ENCODE results near the gene CDH4.

DNA sequence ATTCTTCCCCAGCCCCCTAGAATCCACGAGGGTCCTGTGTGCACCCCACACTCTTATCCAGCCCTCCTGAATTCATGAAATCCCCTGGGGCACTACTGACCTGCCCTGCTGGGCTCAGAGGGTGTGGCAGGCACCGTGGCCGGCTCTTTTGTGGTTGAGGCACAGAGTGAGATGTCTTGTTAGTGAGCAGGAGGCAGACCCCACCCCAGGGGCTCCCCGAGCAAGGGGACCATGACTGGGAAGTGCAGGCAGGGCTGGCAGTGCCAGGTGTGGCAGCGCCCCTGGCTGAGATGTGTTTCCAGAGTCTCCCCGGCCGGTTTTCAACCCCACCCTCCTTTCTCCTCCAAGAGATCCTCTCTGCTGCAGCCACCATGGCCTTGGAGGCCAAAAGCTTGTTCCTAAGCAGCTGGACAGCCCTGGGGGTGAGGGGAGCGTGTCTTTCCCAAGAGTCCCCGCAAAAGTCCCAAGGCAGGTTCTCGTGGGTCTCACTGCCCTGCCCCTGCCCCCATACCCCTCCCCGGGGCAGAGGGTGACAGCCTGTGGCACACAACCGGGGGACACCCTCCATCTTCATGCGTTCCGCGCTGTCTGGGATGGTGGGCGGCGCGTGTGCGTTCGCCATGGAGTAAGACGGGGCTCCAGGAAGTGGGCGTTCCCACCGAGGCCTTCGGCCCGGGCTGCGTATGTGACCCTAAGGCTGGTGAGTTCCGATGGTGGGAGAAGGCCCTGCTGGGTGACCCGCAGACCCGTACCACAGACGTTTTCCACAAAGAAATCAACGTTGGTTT lies 604.8 kb downstream of the CDH4 start:
- TF ChIP-seq, protein P1, sequence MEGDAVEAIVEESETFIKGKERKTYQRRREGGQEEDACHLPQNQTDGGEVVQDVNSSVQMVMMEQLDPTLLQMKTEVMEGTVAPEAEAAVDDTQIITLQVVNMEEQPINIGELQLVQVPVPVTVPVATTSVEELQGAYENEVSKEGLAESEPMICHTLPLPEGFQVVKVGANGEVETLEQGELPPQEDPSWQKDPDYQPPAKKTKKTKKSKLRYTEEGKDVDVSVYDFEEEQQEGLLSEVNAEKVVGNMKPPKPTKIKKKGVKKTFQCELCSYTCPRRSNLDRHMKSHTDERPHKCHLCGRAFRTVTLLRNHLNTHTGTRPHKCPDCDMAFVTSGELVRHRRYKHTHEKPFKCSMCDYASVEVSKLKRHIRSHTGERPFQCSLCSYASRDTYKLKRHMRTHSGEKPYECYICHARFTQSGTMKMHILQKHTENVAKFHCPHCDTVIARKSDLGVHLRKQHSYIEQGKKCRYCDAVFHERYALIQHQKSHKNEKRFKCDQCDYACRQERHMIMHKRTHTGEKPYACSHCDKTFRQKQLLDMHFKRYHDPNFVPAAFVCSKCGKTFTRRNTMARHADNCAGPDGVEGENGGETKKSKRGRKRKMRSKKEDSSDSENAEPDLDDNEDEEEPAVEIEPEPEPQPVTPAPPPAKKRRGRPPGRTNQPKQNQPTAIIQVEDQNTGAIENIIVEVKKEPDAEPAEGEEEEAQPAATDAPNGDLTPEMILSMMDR (IDR thresholded peaks at IDR 0.05; ENCODE audit: control extremely low read depth in 1 of 3, insufficient read depth in 1 of 3, low read depth in 1 of 3, low read length in 3 of 3): no peak
- TF ChIP-seq EZH2 (IDR thresholded peaks at IDR 0.05; ENCODE audit: low read depth, low read length, severe bottlenecking): no peak
- no peak for TF ChIP-seq HDAC6 (IDR thresholded peaks at IDR 0.05; ENCODE audit: low read depth, low read length)
- TF ChIP-seq ZNF274 (IDR thresholded peaks at IDR 0.05; ENCODE audit: borderline replicate concordance, extremely low read depth, low read length): no peak
- no peak for TF ChIP-seq EP300 (IDR thresholded peaks at IDR 0.05; ENCODE audit: borderline replicate concordance in 1 of 2, low read depth in 2 of 2, low read length in 2 of 2)
- TF ChIP-seq RBBP5 (IDR thresholded peaks at IDR 0.05; ENCODE audit: borderline replicate concordance, low read depth, low read length): no peak
- no peak for TF ChIP-seq EGR1 (IDR thresholded peaks at IDR 0.05; ENCODE audit: borderline replicate concordance, low read depth, low read length)
- no peak for TF ChIP-seq JUN (IDR thresholded peaks at IDR 0.05; ENCODE audit: low read depth, low read length)
- no peak for TF ChIP-seq CBX8 (IDR thresholded peaks at IDR 0.05; ENCODE audit: borderline replicate concordance, low read depth, low read length)
- TF ChIP-seq, protein P2, sequence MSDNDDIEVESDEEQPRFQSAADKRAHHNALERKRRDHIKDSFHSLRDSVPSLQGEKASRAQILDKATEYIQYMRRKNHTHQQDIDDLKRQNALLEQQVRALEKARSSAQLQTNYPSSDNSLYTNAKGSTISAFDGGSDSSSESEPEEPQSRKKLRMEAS (IDR thresholded peaks at IDR 0.05): no peak
- TF ChIP-seq SRF (IDR thresholded peaks at IDR 0.05; ENCODE audit: low read depth, low read length): no peak
- TF ChIP-seq POLR2AphosphoS5 (IDR thresholded peaks at IDR 0.05; ENCODE audit: low read depth, low read length): no peak
- TF ChIP-seq SP4 (IDR thresholded peaks at IDR 0.05; ENCODE audit: low read length): no peak

Measured in H1 (cell line).